Right ventricle myocardium superior (tissue), 1 donor: ENCODE measurements around the gene FKBP11. TPM values are rescaled to one million over a fixed set of nuclear protein-coding genes. Genes with fewer than 3 reads are reported as not detected.
"Not testable (repeated sequence)": the region's sequence is repeated elsewhere in the genome, so short reads cannot be mapped to it uniquely, and the experiment has no call there.

Experiments used
- ATAC-seq: fragments of 200-7000 bp; cut with Tn5 transposase; one replicate; pipeline ENCODE4 v1.9.1; 2020; ENCODE audit warnings: mild to moderate bottlenecking; ENCODE audit not compliant: poor library complexity
- DNase-seq: peaks from one replicate; pipeline ENCODE4 v3.0.0-alpha.2; 2020
- intact Hi-C: fragments of 100-400 bp; cut with DNase I; formaldehyde crosslinking; loops from one replicate; pipeline ENCODE4 v1.11.2; 2022
- total RNA-seq: library from RNA; stranded (reverse); fragmentation: NEBNext Ultra II Directional; extraction: Animal tissue kit (Norgen Biotek cat#: 25700); gene quantifications from one replicate; pipeline ENCODE4 v1.2.1, GENCODE V29; 2021
- donor health status: DM: no; HTN: yes; CAD: no; lungs with severe emphysema.

The FKBP11 gene
- total RNA-seq, 1 donor from 2014 or later = 3.4 TPM

- intact Hi-C loops = no loop called here
Measured at GRCh38 chr12:48927261-48927660, 2.0 kb upstream of the FKBP11 start.

GRCh38 chr12:48924617-48925303 lies 532 bp downstream of the FKBP11 start:
- intact Hi-C loops = no loop called here

More at GRCh38 chr12:48927261-48927660, 2.0 kb upstream of the FKBP11 start:
- DNase-seq = no peak
- no peak for ATAC-seq

GRCh38 chr12:48923117-48923516 lies 2.2 kb downstream of the FKBP11 start:
- DNase-seq = no peak
- intact Hi-C loops = no loop called here
- ATAC-seq = no peak

More at GRCh38 chr12:48924617-48925303, 532 bp downstream of the FKBP11 start:
- ATAC-seq (peak; percentile 80), DNase-seq (peak; percentile 59)

GRCh38 chr12:48917857-48918537 lies 7.3 kb downstream of the FKBP11 start:
- ATAC-seq (no peak), DNase-seq (no peak)
- intact Hi-C loops = no loop called here

GRCh38 chr12:48910196-48910595 lies 15.1 kb downstream of the FKBP11 start:
- intact Hi-C loops = no loop called here
- DNase-seq (no peak), ATAC-seq (no peak)

GRCh38 chr12:48909698-48910097 lies 15.6 kb downstream of the FKBP11 start:
- ATAC-seq, intact Hi-C loops, DNase-seq: not testable (repeated sequence)

GRCh38 chr12:48907245-48907644 lies 18.0 kb downstream of the FKBP11 start:
- intact Hi-C loops = no loop called here
- no peak for DNase-seq
- ATAC-seq = no peak

GRCh38 chr12:48903982-48904411 lies 21.3 kb downstream of the FKBP11 start:
- ATAC-seq (peak; percentile 94), DNase-seq (peak; percentile 79)
- intact Hi-C loops = no loop called here

- DNase-seq (no peak), ATAC-seq (no peak)
- intact Hi-C loops = no loop called here
Measured at GRCh38 chr12:48903363-48903981, 21.8 kb downstream of the FKBP11 start.

GRCh38 chr12:48901278-48901677 lies 24.0 kb downstream of the FKBP11 start:
- ATAC-seq (no peak), DNase-seq (no peak)
- intact Hi-C loops = no loop called here

- no peak for ATAC-seq
- DNase-seq = no peak
- intact Hi-C loops = no loop called here
Measured at GRCh38 chr12:48899651-48900050, 25.6 kb downstream of the FKBP11 start.

- no peak for DNase-seq
- intact Hi-C loops = no loop called here
- ATAC-seq = no peak
Measured at GRCh38 chr12:48894271-48894670, 31.0 kb downstream of the FKBP11 start.

- ATAC-seq = peak; percentile 98
Measured at GRCh38 chr12:48890657-48891418, 34.5 kb downstream of the FKBP11 start.

GRCh38 chr12:48889679-48890078 lies 35.6 kb downstream of the FKBP11 start:
- intact Hi-C loops = loop anchor here (2.0 kb wide), 1 partner anchor 37 kb away; the partner anchor contains the start of gene DDX23
- ATAC-seq (no peak), DNase-seq (no peak)

More at GRCh38 chr12:48890657-48891418, 34.5 kb downstream of the FKBP11 start:
- intact Hi-C loops = loop anchor here (2.0 kb wide), 1 partner anchor 38 kb away; the partner anchor contains the start of gene DDX23
- DNase-seq = peak; percentile 87

- intact Hi-C loops = no loop called here
- ATAC-seq (no peak), DNase-seq (no peak)
Measured at GRCh38 chr12:48883305-48884161, 41.8 kb downstream of the FKBP11 start.

- no peak for DNase-seq
Measured at GRCh38 chr12:48882972-48883304, 42.4 kb downstream of the FKBP11 start.

GRCh38 chr12:48882315-48882687 lies 43.0 kb downstream of the FKBP11 start:
- ATAC-seq (no peak), DNase-seq (no peak)
- intact Hi-C loops = no loop called here

More at GRCh38 chr12:48882972-48883304, 42.4 kb downstream of the FKBP11 start:
- ATAC-seq = no peak
- intact Hi-C loops = no loop called here

- ATAC-seq (no peak), DNase-seq (no peak)
- intact Hi-C loops = no loop called here
Measured at GRCh38 chr12:48881686-48882314, 43.5 kb downstream of the FKBP11 start.
